Peyer's patch (tissue), 4 donors: ENCODE results near the gene RAPGEFL1.

ENCODE experiments used
- POLR2A ChIP-seq, 2 donors: fragments of 450-650 bp; IDR thresholded peaks; one replicate each; pipeline ENCODE4 v1.5.1; 2017; ENCODE audit warnings: antibody characterized with exemption in 2 of 2, mild to moderate bottlenecking in 2 of 2, moderate library complexity in 2 of 2
- TF ChIP-seq, protein P1 (sequence below), 6 experiments: fragments of 450-650 bp in 4 of 6; fragments of 200-600 bp in 2 of 6; sonication (generic) in 1 of 6; IDR thresholded peaks; one replicate each; pipeline ENCODE4 v1.5.1; 2017 to 2019; ENCODE audit warnings: antibody characterized with exemption in 6 of 6, mild to moderate bottlenecking in 3 of 6, moderate library complexity in 1 of 6

DNA sequence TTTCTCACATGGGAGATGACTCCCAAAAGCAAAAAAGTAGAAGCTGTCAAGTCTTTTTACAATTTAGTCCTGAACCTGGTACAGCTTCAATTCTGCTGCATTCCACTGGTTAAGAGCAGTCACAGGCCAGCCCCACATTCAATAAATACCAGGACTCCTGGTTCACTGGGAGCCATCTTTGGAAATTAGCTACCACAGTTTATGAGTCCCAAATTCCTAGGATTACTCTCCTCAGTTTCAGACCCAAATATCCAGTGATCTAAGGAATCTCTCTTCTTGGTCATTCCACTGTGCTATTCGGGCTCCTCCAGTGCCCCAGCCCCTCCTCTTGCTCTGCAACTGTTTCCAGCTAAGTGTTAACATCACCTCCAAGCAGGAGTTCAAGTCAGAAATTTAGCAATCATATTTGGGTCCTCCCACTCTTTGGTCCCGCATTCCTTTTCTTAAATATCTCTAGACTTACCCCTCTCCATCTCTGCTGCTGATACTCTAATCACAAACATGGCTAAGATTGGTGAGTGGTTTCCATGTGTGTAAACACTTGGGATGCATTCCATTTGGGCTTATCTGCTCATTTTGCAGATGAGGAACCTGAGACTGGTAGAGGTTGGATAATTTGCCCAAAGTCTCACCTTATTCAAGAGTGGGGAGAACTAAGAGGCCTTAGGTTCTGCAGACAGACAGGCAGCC is 32.3 kb downstream of the RAPGEFL1 start:
- TF ChIP-seq, protein P1, sequence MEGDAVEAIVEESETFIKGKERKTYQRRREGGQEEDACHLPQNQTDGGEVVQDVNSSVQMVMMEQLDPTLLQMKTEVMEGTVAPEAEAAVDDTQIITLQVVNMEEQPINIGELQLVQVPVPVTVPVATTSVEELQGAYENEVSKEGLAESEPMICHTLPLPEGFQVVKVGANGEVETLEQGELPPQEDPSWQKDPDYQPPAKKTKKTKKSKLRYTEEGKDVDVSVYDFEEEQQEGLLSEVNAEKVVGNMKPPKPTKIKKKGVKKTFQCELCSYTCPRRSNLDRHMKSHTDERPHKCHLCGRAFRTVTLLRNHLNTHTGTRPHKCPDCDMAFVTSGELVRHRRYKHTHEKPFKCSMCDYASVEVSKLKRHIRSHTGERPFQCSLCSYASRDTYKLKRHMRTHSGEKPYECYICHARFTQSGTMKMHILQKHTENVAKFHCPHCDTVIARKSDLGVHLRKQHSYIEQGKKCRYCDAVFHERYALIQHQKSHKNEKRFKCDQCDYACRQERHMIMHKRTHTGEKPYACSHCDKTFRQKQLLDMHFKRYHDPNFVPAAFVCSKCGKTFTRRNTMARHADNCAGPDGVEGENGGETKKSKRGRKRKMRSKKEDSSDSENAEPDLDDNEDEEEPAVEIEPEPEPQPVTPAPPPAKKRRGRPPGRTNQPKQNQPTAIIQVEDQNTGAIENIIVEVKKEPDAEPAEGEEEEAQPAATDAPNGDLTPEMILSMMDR (IDR thresholded peaks at IDR 0.05): no peak
- no peak for TF ChIP-seq POLR2A (IDR thresholded peaks at IDR 0.05)
